GM21423 (cell line): ENCODE results near the gene SMAD9.

Experiments used
- ATAC-seq: cut with Tn5 transposase; IDR thresholded peaks from one replicate; pipeline ENCODE4 v1.9.1; 2021; ENCODE audit warnings: mild to moderate bottlenecking, moderate library complexity; ENCODE audit not compliant: unreplicated experiment

Gene SMAD9

DNA sequence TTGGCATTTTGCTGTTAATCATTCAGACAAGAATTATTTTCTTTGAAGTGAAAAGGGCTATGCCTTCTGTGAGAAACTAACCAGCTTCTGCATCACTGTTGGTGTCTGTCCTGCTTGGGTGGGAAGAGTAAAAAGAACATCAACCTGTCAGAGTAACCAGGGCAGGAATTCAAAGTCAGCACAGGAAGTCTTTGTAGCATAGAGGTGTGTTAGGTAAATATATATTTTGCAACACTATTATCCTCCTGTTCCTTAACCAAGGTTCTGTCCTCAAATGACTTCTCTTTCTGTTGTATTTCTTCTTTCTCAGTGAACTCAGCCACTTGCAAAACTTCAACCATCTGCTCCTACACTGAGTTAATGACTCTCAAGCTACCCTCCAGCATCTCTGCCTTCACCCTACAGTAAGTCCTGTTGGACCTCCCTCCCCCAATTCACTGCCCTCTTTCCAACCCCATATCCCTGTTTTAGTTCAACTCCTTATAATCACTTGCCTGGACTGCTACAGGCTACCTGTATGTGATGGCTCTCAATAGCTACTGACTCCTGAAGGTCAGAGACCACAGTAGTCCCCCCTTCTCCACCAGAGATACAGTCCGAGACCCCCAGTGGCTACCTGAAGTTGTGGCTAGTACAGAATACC, 49.9 kb downstream of the SMAD9 start:
- ATAC-seq: no peak

- no peak for ATAC-seq
These were observed 53.8 kb downstream of the SMAD9 start for GRCh38 chr13:36866232-36866631.

GRCh38 chr13:36865265-36865664, 54.8 kb downstream of the SMAD9 start:
- ATAC-seq: no peak

DNA sequence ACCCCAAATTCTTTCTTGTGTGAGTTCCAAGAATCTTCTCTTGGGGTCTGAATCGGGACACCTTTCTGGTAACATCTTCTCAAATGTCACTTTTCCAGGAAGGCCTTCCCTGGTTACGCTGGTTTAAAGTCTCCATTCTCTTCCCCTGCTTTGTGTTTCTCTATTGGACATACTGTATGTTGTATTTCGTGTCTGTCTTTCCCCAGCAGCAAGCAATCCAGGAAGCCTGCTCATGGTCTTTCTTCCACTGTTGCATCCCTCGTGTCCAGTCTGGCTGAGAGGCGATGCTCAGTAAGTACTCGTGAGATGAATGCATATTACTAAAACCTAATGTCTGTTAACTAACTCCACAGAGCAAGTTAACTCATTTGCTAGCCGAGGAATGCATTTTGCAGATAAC, 57.3 kb downstream of the SMAD9 start:
- no peak for ATAC-seq

- ATAC-seq: no peak
These were observed 57.9 kb downstream of the SMAD9 start for GRCh38 chr13:36862002-36862685.

DNA sequence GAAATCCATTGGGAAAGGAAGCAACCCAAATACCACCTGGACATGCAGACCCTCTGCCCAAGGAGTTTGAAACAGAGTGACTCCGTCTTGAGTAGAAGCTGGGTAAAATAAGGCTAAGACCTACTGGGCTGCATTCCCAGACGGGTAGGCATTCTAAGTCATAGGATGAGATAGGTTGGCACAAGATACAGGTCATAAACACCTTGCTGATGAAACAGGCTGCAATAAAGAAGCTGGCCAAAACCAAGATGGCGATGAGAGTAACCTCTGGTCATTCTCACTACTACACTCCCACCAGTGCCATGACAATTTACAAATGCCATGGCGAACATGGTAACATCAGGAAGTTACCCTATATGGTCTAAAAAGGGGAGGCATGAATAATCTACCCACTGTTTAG, 60.8 kb downstream of the SMAD9 start:
- ATAC-seq: no peak

DNA sequence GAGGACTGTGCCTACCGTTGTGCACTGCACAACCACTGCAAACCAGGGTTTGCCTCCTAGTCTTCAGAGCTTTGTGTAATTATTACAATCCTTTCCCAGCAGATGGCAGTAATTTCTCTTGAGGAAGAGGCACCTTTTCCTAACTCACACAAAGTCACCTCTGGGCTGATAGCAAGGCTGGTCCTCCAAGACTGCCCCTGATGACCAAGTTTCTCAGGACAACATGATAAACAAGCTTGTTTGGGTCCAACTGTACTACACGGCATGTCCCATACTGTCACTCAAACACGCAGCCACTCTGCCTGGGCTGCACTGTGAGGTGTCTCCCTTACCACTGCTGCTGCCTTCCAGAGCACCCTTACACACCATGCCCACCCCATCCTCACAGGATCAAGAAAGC, 61.7 kb downstream of the SMAD9 start:
- ATAC-seq: peak; percentile 52

- no peak for ATAC-seq
These were observed 62.8 kb downstream of the SMAD9 start for GRCh38 chr13:36857253-36857652.

DNA sequence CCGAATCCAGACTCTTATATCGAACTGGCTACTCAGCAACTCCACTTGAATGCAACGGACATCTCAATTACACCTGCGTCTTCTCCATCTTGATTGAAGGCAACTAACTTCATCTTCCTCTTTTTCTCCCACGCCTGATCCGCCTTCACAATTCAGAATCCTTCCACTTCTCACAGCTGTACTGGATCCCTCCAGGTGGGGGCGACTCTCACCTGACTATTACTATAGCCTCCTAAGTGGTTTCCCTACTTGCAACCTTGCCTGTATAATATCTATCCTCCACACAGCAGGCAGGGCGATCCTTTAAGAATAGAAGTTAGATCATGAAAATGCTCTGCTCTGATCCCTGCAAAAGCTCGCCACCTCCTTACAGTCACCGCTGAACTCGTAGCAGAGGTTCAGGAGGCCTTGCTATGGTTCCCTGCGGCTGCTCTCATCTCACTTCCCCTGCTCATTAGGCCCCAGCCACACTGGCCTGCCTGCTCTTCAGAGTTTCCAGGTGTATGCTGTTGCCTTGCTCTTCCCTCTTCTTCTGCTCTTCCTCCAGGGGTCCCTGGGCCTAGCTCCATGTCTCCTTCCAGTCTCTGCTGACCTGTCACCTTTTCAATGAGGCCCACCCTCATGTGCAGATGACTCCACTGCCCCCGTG, 69.1 kb downstream of the SMAD9 start:
- no peak for ATAC-seq

GRCh38 chr13:36848199-36848982, 71.6 kb downstream of the SMAD9 start:
- ATAC-seq: no peak

DNA sequence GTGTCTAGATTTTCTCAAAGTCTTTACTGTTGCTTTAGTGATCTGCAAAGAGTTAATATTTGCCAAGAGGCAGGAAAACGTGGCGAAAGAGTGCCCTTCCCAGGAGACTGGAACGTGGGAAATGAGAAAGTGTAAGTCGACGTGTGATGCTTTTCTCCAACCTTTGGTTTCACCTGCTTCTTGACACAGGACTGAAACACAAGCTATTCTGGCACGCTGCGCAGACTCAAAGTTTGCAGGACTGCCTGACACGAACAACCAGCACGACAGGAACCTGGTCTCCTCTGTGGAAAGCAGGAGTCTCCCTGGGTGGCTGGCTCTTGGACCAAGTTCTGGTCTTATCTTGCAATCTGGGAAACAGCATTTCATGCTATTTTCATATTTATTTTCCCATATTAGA, 72.4 kb downstream of the SMAD9 start:
- ATAC-seq: no peak

DNA sequence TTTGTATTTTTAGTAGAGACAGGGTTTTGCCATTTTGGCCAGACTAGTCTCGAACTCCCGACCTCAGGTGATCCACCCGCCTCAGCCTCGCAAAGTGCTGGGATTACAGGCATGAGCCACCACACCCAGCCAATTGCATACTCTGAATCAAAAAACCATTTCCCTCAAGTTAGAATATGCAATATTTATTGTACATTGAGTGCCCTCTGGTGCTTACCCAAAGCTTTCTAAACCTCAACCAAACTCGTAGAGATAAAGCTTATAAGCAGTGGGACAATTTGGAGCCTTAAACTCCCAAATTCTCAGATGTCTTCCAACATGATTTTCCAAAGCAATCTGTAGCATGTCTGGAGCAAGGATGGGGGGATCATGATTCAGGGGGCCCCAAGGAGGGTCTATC, 78.6 kb downstream of the SMAD9 start:
- ATAC-seq: no peak

DNA sequence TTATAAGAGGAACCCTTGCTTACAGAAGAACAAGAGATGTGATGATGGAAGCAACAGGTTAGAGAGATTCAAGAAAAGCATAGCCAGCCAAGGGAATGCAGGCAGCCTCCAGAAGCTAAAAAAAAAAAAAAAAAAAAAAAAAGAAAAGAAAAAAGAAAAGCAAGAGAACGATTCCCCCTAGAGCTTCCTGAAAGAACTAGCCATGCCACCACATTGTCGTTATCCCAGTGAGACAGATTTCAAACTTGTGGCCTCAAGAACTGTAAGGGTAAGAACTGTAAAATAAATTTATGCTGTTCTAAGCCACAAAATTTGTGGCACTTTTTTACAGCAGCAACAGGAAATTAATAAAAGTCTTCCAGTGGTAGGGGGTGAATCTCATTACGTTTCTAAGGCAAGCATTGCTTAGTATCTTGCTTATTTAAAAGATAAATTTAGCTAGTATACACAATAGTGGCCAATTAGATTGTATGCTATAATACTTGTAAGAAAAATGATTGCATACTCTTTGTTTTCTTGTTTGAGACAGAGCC, 79.3 kb downstream of the SMAD9 start:
- no peak for ATAC-seq

- ATAC-seq: no peak
These were observed 80.1 kb downstream of the SMAD9 start for GRCh38 chr13:36839981-36840380.

DNA sequence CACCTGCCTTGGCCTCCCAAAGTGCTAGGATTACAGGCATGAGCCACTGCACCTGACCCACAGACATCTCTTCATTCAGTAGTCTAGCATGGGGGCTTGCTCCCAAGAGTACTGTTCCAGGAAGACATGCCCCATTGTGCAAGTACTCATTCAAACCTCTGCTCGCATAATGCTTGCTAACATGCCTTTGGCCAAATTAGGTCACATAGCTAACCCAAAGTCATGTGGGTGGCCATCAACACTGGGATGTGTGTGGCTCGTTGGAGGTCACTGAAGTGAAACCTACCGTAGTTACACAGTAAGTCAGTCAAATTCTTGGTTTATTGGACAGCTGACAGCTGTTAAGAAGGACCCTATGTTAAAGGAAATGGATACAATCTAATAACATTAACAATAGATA, 80.8 kb downstream of the SMAD9 start:
- ATAC-seq: no peak

GRCh38 chr13:36837354-36838092, 82.5 kb downstream of the SMAD9 start:
- ATAC-seq: no peak

- no peak for ATAC-seq
These were observed 85.7 kb downstream of the SMAD9 start for GRCh38 chr13:36834299-36834698.

DNA sequence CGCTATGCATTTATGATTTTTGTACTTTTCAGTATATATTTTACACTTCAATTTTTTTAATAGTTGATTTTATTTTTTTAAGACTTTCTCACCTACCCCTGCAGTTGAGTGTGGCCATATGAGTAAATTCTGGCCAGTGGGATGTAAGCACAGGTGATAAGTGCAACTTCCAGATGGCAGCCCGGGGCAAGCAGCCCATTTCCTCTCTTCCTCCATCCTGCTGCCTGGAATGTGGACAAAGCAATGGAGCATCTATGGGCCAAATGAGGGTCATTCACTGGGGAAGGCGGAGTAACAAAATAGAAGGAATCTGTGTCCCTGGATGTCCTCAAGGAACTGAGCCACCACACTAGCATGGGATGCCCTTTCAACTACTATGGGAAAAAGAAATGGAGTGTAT, 88.7 kb downstream of the SMAD9 start:
- ATAC-seq: no peak

GRCh38 chr13:36829753-36830152, 90.3 kb downstream of the SMAD9 start:
- no peak for ATAC-seq

GRCh38 chr13:36822785-36823184, 97.3 kb downstream of the SMAD9 start:
- no peak for ATAC-seq

DNA sequence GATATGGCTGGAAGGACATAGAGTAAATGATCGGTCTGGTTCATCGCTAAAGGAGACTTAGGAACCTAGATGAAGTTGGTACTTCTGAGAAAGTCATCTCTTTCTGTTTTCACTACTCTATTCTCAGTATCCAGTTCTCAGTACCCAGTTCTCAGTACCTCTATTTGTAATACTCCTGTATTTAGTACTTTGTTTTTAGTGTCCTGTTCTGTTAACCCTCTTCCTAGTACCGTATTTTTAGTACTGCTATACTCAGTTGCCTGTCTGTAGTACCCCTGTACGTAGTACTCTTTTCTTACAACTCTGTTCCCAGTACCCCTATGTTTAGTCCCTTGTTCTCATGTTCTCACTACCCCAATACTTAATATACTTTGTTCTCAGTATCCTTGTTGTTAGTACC, 99.8 kb downstream of the SMAD9 start:
- ATAC-seq: peak; percentile 37
